Gastroesophageal sphincter (tissue), 3 donors: ENCODE data around the gene FCN3.

Experiments
- CTCF ChIP-seq, 4 experiments: fragments of 200-600 bp in 2 of 4; fragments of 450-650 bp in 2 of 4; sonication (generic) in 1 of 4; IDR thresholded peaks; one replicate each; pipeline ENCODE4 v1.5.1; 2017 to 2019; ENCODE audit warnings: antibody characterized with exemption in 4 of 4, mild to moderate bottlenecking in 2 of 4, moderate library complexity in 2 of 4
- EP300 ChIP-seq: sonication (generic); formaldehyde crosslinking; IDR thresholded peaks from one replicate; pipeline ENCODE4 v1.6.1; 2017; ENCODE audit warnings: antibody characterized with exemption, mild to moderate bottlenecking
- POLR2A ChIP-seq, 2 donors: fragments of 450-650 bp; IDR thresholded peaks; one replicate each; pipeline ENCODE4 v1.6.1; 2017; ENCODE audit warnings: antibody characterized with exemption in 2 of 2, mild to moderate bottlenecking in 2 of 2, moderate library complexity in 1 of 2
- POLR2AphosphoS5 ChIP-seq: sonication (generic); formaldehyde crosslinking; IDR thresholded peaks from one replicate; pipeline ENCODE4 v1.6.1; 2017; ENCODE audit warnings: antibody characterized with exemption

- no peak for TF ChIP-seq EP300
- no peak for TF ChIP-seq POLR2A (IDR thresholded peaks at IDR 0.05)
- no peak for TF ChIP-seq POLR2AphosphoS5
- peak in 1 of 4 experiments; percentile 24 for TF ChIP-seq CTCF (IDR thresholded peaks at IDR 0.05)
Observed at GRCh38 chr1:27348861-27349783, 25.5 kb downstream of the FCN3 start.
